ENCODE results near the gene FHIT.

FHIT gene

DNA sequence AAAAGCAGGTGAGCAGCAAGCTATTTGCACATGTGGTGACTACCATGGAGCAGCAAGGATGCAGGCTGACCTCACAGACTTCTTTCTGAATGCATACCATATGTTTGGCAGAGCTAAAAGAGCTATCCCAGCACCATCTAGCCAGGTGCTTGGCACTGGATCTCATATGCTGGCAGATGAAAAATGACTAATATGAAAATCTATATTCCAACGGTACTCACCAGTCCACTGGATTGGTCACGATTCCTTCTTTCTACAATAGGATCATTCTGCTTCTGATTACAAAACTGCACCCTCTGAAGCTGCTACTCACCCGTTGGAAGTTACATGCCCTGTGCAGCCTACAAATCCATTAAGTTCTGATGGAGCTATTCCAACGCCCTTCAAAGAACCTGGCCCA is 1487.1 kb downstream of the FHIT start:
- no peak for DNase-seq (ENCODE audit: low read depth)

DNA sequence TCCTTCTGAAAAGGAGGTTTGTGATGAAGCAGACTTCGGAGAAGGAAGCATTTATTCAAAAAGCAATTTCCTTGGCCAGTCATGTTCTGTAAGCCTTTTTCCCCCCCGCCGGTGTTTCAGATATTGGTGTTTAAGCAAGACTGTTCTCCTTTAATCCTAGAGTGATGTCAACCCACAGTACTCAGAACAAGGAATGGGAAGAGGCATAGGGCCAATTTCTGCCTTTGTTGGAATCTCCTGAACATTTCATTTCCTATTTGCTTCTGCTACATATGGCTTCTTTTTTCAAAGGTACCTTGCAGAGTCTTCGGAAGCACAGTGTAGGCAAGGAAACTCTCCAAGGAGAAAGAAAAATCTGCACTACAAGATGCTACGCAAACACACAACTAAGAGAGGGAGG is 1488.3 kb downstream of the FHIT start:
- no peak for DNase-seq (ENCODE audit: low read depth)

DNA sequence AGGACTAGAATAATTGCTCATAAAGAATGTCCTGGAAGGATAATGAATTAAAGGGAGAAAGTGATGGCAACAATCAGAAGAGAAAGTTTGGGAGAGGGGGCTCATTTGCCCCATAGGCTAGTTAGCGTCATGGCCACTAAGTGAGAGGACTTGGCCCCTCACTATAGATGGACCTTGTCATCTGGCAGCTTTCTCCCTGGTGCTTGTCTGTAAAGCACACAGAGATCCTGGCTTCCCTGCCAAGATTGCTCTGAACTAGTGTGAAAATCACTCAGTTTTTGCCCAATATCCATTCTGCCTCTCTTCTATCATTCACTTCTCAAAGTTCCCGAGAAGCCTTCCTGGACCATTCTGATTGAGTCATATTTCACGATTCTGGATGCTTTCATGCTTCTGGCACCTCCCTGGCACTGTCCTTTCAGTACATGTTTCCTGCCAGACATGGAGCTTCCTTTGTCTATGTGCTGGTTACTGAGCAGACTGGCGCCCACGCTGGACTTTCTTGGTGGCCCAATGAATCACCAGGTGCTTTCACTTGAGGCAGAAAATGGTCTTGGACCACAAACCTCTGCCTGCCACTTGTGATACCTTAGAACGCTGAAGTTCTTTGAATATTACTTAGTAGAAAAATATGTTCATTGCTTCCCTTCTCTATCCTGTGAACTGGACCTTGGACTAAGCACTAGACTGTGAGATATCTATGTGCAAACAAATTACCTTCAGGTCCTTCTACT is 1491.8 kb downstream of the FHIT start:
- no peak for DNase-seq (ENCODE audit: low read depth)

DNA sequence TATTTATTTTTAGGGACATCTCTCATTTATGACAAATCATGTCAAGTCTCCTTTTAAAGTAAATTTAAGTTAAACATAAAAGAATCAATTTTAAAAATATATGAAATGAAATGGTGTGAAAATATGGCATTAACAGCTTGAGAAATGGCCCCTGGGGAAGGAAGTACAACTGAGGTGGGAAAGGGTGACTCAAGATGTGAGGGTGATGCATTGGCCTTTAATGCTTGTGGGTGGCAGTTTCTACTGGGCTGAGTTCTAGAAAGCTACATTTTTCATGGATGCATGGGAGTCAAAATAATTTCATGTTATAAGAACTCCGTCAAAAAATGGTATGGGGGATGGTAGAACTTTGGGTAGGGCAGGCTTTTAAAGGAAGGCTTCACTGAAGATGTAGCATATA is 1492.6 kb downstream of the FHIT start:
- DNase-seq (ENCODE audit: low read depth), result no peak

DNA sequence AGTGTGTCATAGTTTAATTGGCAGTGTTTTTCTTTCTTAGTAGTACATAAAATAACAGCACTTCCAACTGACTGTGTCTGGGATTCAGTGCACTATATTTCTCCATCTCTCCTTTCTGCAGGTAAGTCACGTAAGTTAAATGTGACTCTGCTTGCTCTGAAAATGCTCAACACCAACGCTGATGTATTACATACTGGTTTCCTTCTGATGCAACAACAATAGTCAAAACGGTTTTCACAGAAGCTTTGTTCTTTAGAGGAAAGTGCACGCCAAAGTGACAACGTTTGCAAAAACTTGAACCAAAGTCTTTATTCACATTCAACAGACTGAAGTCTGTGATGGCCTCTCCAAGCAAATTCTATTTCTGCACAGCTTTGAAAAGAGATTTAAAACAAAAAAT is 1494.3 kb downstream of the FHIT start:
- DNase-seq (ENCODE audit: low read depth), result no peak

DNA sequence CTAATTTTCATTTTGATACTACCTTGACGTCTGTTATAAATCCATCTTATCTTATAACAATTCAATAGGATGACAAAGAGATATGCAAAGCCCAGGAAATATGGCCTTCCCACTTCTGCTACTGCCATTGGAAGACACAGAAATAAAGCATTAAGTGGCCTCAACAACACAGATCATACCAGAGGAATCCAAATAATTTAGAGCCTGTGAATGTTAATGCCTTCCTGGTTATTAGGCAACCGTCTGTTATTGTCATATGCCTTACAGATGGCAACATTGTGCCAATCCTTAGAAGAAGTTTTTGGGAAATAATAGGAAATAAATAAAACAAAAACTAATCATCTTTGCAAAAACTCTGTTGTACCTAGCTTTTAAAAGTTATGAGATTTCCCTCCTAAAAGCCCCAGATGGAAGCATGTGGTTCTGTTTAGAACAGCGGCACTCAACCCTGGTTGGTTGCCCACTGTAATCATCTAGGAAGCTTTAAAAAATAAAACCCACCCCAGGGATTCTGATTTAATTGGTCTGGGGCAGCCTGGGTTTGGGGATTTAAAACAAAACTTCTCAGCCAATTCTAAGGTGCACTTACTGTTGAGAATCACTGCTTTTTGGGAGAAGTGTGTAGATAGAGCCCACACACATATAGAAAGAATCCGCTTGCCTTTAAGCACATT is 1496.7 kb downstream of the FHIT start:
- DNase-seq (ENCODE audit: low read depth), result no peak

DNA sequence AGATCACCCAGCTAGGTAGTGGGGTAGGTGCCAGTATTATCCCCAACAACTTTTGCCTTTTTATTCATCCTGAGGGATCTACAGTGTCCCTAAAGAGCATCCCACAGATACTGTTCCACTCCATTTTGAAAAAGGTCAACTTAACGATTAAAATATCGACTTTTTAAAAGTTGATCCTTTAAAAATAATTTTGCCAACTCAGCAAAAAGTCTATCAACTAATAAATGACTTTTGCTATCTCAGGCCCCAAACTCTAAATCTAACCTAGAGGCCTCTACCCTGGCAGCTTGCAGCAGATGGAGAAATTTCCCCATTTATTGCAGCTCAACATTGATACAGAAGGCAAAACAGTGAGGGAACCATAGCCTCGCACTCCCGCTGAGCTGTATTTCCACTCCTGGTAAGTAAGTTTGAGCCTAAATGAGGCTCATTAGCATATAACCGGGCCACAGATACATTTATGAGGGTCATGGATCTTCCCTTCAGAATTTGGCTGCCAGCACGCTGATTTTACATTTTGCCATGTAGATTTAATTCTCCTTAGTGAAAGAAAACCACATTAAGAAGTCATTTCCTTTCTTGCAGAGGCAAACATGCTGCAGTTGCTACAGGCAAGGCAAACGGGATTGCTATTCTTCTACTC is 1497.3 kb downstream of the FHIT start:
- no peak for DNase-seq (ENCODE audit: low read depth)

DNA sequence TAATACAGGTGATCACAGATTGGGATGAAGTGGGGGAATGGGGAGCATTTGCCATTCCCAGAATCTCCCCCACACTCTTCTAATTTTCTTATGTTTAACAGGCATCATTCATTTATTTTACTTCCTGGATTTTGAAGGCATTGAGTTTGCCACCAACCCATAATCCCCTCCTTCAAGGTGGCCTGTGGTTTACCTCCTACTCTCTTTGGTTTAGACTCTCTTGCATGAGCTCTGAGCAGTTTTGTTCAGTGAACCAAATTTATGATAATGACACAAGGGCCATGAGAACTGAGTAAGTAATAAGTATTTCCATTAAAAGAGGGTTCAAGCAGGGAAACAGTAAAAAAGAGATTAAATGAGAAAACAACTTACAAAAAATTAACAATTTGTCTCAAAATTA is 1498.3 kb downstream of the FHIT start:
- no peak for DNase-seq (ENCODE audit: low read depth)

DNA sequence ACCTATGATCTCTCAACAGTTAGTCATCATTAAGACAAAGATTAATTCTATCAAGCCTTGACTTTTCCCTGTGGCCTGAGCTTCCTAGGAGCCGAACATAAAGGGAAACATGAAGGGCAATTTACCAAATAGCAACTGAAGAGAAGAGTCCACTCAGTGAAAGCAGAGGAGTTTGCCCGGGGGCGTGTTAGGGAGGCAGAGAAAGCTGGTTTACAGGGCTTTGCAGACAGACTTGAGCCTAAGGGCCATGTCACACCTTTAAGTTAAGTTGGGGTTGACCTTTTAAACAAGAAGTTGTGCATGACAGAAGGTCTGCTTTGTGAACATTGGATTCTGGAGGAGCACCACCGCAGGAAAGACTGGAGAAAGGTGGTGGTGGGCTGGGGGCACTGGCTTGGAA is 1499.6 kb downstream of the FHIT start:
- DNase-seq (ENCODE audit: low read depth), result no peak

DNA sequence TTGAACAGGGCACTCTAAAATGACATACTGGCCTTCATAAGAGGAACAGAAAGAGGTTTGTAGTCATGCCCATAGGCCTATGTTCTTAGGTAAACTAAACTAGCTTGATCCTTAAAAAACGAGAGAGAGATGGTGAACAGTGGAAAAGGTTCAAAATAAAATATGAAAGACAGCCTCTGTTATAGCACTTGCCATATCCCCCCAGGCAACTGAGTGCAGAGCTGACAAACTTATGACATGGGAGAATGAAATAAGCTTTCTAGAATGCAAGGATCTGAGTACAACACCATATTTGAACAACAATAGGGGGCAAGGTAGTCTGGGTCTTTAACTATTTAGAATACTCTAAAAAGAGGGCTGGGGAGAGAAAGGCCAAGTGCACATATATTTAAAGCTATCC is 1500.9 kb downstream of the FHIT start:
- DNase-seq (ENCODE audit: low read depth), result no peak

DNA sequence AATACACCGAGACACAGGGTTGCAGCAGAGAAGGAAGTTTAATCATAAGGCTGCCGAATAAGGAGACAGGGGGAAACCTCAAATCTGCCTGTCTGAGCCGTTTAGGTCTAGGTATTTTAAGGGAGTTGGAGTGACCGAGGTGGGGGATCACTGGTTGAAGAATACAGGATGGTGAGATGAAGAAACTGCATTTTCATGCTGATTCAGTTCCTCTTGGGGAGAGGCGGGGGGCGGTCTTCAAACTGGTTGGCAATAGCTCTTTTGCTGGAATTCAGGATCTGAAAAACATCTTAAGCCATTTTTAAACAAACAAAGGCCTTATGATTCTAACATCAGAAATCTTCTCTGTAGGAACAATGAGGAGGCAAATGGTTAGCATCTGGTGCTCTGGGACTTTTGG is 1502.0 kb downstream of the FHIT start:
- no peak for DNase-seq (ENCODE audit: low read depth)

DNA sequence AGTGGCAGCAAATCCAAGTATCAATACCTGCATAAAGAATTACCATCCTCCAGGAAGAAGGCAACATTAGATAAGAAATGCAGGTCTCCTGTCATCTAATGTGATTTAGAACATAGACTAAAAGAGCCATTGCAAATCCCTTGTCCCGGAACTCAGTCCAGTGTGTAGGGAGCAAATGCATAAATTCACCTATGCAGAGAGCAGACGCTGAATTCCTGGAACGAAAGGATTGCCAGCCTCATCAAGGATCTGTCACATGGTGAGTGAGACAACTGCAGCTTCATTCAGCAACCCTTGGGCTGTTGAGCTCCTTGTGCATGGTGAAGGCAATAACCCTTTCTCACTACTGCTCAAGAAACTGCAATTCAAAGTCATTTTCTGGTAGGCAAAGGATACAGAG is 1504.7 kb downstream of the FHIT start:
- DNase-seq (ENCODE audit: low read depth), result no peak

DNA sequence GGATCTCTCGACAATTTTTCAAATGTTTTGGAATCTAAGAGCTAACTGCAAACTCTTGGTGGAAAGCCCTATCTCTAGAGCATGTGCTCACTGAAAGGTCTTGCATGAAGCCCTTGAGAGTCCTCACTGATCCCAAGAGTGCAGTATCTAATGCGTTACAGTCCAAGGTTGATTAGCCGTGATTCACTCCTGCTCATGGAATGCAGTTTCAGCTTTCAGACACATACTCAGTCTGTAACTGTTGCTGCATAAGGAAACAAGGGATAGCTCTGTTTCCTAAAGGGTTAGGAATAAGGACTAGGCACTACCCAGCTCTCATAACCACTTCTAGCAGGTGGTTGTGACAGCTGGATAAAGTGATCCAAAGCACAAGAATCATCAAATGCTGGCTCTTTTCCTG is 1514.0 kb downstream of the FHIT start:
- no peak for DNase-seq (ENCODE audit: low read depth)

DNA sequence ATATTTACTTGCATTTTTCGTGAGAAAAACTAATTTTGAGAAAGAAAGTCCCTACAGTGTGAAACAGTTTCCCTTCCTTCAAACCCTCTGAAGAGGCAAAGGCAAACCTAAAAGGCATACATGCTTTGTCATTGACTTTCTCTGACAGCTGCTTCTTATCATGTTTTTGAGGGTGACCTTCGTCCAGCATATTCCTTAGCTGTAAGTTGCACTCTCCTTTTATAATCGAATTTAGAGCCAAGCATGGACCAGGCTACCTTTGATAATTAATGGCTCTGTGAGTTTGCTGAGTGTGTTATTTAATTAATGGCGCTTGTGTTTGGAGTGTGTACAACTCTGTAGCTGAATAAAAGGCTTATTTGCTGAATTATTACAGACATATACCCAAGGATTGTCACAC is 1517.2 kb downstream of the FHIT start:
- DNase-seq (ENCODE audit: low read depth), result no peak

DNA sequence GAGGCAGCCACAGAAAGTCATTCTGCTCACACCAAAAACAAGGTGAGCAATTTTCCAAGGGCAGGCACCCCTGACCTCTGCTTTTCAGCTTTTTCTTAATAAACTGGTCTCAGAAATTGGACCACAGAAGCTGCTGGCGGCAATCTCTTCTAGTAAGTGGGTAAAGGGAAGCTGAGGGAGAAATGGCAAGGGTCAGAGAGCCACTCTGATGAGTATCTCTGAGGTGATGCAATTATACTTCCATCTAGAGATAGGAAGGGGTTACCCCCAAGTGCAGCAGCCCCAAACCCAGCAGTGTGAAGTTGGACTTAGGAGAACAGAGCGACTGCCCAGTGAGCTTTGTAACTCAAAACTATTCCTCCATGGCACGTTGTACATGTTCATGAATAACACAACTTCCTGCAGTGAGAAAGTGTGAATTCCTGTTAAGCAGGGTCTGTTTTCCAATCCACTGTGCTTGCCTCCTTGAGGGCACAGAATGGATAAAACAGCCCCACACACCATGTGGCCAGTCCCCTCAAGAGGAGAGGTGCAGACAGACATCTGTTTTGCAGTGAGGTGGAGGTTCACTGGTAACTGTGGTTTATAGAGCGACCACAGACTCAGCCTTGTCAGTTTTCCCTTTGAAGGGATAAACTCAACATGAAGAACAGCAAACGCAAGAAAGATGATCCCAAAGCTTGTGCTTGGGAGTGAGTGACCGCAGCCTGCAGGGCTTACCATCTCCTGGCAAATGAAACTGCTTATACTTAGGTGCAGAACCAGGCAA is 1518.0 kb downstream of the FHIT start:
- DNase-seq (ENCODE audit: low read depth), result no peak

DNA sequence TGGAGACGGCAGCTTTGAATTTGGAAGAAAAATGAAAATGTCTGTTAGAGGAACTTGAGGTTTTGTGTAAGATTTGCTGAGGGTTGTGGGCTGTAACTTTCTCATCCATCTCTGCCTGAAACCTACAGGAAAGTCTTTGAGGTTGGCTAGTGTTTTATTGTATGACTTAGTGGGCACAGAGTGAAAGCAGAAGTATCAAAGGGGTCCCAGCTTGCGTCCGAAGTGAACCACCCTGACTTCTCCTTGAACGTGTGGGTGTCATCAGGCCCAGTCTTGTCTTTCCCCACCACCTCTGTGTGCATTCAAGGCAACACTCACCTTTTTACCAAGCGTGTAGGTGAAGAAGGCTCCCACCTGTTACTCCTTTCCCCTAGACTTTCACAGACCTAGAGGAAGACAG is 1519.3 kb downstream of the FHIT start:
- DNase-seq (ENCODE audit: low read depth), result no peak

DNA sequence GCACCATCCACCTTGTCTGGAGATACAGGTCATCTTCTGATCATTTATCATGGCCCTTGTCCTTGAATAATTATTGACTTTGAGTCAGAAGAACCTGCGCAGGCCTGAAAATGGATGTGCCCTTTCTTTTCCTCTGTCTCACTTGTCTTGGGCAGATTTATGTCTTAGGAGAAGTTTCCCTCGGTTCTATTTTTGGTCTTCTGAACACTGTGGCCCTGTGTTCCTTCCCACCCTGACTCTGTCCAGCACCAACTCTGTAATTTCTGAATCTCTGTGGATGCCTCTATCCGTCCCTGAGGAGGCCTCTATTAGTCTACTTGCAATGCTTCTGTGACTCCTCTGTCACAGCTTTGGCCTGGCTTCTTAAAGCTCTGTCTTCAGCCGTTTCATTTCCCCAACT is 1520.7 kb downstream of the FHIT start:
- DNase-seq (ENCODE audit: low read depth), result no peak

DNA sequence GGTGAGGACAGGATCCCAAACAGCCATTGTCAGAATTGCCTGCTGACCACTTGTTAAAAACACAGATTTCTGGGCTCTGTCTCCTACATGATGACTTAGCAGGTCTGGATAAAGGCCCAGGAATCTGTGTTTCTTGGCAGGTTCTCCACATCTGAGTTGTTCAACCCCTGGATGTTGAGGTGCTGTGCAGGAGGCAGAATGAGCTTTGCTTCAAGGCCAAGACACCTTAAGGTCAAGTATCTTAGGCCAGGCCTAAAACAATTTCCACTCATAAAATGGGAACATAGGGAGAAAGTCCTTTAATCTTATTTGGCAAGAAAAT is 1522.7 kb downstream of the FHIT start:
- no peak for DNase-seq (ENCODE audit: low read depth)

DNA sequence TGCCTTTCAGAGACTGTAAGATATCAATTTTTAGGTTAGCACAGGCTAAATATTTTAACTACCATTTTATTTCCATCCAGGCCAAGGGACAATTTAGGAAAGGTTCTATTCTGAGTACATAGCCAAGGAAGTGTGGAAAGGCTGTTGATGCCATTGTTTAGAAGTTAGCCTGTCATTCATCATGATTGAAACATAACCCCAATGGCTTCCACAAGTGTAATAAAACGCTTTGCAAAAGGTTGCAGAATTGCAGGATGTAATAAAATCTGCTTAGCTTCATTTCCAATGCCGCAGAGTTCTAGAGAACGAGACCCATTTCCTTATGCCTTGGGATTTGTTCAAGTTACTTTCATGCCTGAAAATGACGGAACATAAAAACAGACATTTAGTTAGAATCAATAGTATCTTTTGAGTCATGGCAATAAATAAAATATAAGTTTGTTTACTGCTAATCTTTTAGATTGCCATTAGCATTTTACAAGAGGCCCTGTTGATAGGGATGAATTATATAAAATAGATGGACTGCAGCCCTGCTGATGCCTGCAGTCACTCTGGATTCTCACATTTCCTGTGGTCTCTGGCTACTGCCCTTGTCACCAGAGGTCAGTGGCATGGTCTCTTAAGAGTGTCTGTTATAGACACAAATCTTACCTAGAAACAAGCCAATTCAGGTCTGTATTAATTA is 1523.2 kb downstream of the FHIT start:
- DNase-seq (ENCODE audit: low read depth), result no peak

DNA sequence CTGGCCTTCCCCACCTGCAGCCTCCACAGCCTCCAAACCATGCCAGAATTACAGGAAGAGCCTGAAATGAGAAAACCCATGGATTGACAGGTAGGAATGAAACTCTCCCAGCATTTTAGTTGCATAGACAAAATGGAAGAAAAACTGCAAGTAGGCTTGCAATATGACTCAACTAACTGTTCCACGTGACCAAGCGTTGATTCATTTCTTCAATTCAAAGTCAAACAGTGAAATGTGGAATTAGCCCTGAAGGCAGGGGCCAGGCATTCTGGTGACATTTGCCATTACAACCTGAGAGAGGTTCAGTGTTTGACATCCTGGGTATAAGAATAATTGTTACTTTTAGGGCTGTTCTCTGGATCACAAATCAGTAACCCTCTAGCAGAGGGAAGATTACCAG is 1525.0 kb downstream of the FHIT start:
- DNase-seq (ENCODE audit: low read depth), result no peak

DNA sequence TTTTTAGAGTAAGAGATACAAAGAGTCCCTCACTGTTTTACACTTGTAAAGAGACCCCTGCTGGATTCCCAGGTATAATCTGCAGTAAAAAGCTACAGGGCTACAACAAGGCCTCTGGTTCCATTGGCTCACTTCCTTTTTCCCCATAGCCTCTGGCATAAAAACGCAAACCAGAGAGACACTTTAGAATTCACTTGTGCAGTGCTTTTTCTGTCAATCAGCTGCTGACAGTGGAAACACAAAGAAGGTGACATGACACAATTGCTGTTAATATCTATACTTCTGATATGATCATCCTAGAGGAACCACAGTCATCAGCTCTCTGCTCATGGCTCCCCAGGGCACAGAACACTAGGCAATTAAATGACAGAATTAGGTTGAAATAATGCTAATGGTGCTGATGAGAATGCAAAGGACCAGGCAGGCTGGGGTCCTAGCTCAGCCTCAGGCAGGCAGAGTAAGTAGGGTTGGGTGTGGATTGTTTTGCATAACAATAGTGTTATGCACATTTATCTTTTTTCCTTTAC is 1533.5 kb downstream of the FHIT start:
- DNase-seq (ENCODE audit: low read depth), result no peak

DNA sequence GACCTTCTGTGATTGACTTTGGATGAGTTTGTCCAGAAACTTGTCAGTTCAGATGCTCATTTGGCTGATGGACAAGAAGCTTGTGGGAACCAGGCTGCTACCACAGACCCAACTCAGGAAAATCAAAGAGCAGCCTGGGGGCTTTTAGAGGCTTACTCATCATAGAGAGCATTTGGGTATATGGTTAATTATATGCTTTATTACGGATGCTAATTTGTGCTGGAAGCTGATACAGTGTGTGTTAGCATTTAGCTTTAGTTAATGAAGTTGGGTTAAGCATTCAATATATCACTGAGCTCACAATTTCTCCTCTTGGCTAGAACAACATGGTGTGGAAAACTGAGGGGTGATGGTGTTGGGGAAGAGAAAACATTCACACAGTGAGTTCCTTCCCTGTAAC is 1537.2 kb downstream of the FHIT start:
- DNase-seq (ENCODE audit: low read depth), result no peak

Data from T-helper 22 cell (primary cell).